Type B pancreatic cell (in vitro differentiated cells): ENCODE results near the gene GDPD5. TPM values are rescaled to one million over a fixed set of nuclear protein-coding genes. Genes with fewer than 3 reads are reported as not detected.

Experiments
- DNase-seq: peaks from one replicate; pipeline ENCODE4 v3.0.0; 2021; ENCODE audit warnings: mixed read lengths; ENCODE audit not compliant: unreplicated experiment; ENCODE audit errors: extremely low spot score
- H3K27ac Mint-ChIP-seq: 2 replicates; pipeline ENCODE4 v1.8.0; 2021; ENCODE audit warnings: mild to moderate bottlenecking, mixed read lengths
- H3K27me3 Mint-ChIP-seq: 2 replicates; pipeline ENCODE4 v1.8.0; 2021; ENCODE audit warnings: mixed read lengths
- H3K36me3 Mint-ChIP-seq: 2 replicates; pipeline ENCODE4 v1.8.0; 2021; ENCODE audit warnings: mixed read lengths
- H3K4me1 Mint-ChIP-seq: one replicate; pipeline ENCODE4 v1.8.0; 2021; ENCODE audit warnings: mixed read lengths; ENCODE audit not compliant: unreplicated experiment
- H3K4me3 Mint-ChIP-seq: 2 replicates; pipeline ENCODE4 v1.8.0; 2021; ENCODE audit warnings: mild to moderate bottlenecking, mixed read lengths
- H3K9me3 Mint-ChIP-seq: 2 replicates; pipeline ENCODE4 v1.8.0; 2021; ENCODE audit warnings: mixed read lengths
- CTCF ChIP-seq: fragments of 200-600 bp; sonication (generic); conservative IDR thresholded peaks from 2 replicates; pipeline ENCODE4 v1.5.0; 2021; ENCODE audit warnings: antibody characterized with exemption, mild to moderate bottlenecking
- total RNA-seq: library from RNA; stranded (reverse); gene quantifications from 2 replicates; pipeline ENCODE4 v1.2.1, GENCODE V29; 2021; ENCODE audit warnings: low replicate concordance

Gene GDPD5
- total RNA-seq, 1 donor from 2014 or later, result 11.3 TPM

GRCh38 chr11:75408957-75409219 is 116.9 kb downstream of the GDPD5 start:
- Mint-ChIP-seq H3K27ac (no peak overlapping the region), H3K4me3 (no peak overlapping the region), H3K9me3 (peaks cover 4% of the 10 kb centered on the region), H3K36me3 (peaks cover 36% of the 10 kb centered on the region), H3K4me1 (peaks cover 12% of the 10 kb centered on the region), H3K27me3 (no peaks in the 10 kb centered on the region)
- no peak for DNase-seq
- no peak for TF ChIP-seq CTCF

GRCh38 chr11:75406338-75406777 is 119.4 kb downstream of the GDPD5 start:
- H3K36me3 Mint-ChIP-seq, result peaks cover 54% of the 10 kb centered on the region
- no peak overlapping the region for H3K4me3 Mint-ChIP-seq
- no peaks in the 10 kb centered on the region for H3K27me3 Mint-ChIP-seq
- H3K4me1 Mint-ChIP-seq, result peaks cover 37% of the 10 kb centered on the region
- no peak for TF ChIP-seq CTCF
- DNase-seq, result no peak
- peaks cover 4% of the 10 kb centered on the region for H3K9me3 Mint-ChIP-seq
- no peak overlapping the region for H3K27ac Mint-ChIP-seq

- Mint-ChIP-seq H3K4me1 (peaks cover 40% of the 10 kb centered on the region), H3K27ac (peak overlapping the region; percentile 71), H3K27me3 (no peaks in the 10 kb centered on the region), H3K36me3 (peaks cover 65% of the 10 kb centered on the region), H3K4me3 (peak overlapping the region; percentile 95), H3K9me3 (peaks cover 4% of the 10 kb centered on the region)
- DNase-seq, result no peak
- TF ChIP-seq CTCF, result no peak
Observed at GRCh38 chr11:75403983-75404658, 121.6 kb downstream of the GDPD5 start.

GRCh38 chr11:75403037-75403436 is 122.7 kb downstream of the GDPD5 start:
- Mint-ChIP-seq H3K36me3 (peaks cover 64% of the 10 kb centered on the region), H3K9me3 (peaks cover 4% of the 10 kb centered on the region), H3K27me3 (no peaks in the 10 kb centered on the region), H3K27ac (peak overlapping the region; percentile 71), H3K4me1 (peaks cover 41% of the 10 kb centered on the region), H3K4me3 (peak overlapping the region; percentile 95)
- DNase-seq, result no peak
- no peak for TF ChIP-seq CTCF

- Mint-ChIP-seq H3K27me3 (no peaks in the 10 kb centered on the region), H3K36me3 (peaks cover 58% of the 10 kb centered on the region), H3K27ac (peak overlapping the region; percentile 71), H3K4me1 (peaks cover 37% of the 10 kb centered on the region), H3K4me3 (peak overlapping the region; percentile 95), H3K9me3 (no peaks in the 10 kb centered on the region)
- no peak for TF ChIP-seq CTCF
- no peak for DNase-seq
Observed at GRCh38 chr11:75402002-75402773, 123.6 kb downstream of the GDPD5 start.
